H4 (cell line): Measurements from ENCODE around the gene RFX7. TPM values are rescaled to one million over a fixed set of nuclear protein-coding genes. Genes with fewer than 3 reads are reported as not detected.
"Not testable (repeated sequence)": the region's sequence is repeated elsewhere in the genome, so short reads cannot be mapped to it uniquely, and the experiment has no call there.

Experiments
- DNase-seq: peaks from one replicate; pipeline ENCODE4 v3.0.0-alpha.2; 2015; ENCODE audit warnings: low spot score
- total RNA-seq: library from RNA; depleted of rRNA; stranded (reverse); fragments of >200 nt; shearing (Covaris generic); gene quantifications from 2 replicates; pipeline ENCODE4 v1.2.3, GENCODE V29; 2014

Gene RFX7
- total RNA-seq, 1 experiment from 2014 or later: 4.9 TPM

DNA sequence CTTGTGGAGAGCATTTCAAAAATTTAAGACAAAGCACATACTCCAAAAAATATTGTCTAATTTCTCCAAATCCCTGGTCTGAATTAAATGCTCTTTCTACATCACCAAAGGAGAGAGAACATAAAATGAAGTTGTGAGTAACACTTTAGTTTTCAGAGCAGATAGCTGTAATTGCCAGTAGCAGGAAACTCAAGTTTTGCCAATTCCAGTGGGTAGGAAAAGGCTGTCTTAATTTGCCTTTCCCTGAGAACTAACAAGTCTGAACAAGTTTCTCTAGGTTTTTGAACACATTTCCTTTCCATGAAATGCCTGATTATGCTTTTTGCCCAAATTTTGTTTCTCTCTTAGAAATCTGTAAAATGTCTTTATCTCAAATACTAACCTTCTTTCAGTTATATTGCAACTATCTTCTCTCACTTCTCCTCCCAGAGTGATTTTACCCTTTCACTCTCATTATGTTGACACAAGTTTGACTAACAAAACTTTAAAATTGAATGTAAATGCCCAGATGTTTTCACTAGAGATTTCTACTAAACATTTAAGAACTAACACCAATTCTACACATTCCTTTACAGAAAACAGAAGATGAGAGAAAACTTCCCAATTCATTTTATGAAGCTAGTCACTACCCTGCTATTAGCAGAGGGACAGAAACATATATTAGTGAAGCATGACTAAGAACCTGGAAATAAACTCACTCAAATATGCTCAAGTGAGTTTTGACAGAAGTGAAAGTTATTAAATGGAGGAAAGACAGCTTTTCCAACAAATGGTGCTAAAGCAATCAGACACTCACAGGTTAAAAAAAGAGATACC is 38.4 kb downstream of the RFX7 start:
- DNase-seq: no peak

DNA sequence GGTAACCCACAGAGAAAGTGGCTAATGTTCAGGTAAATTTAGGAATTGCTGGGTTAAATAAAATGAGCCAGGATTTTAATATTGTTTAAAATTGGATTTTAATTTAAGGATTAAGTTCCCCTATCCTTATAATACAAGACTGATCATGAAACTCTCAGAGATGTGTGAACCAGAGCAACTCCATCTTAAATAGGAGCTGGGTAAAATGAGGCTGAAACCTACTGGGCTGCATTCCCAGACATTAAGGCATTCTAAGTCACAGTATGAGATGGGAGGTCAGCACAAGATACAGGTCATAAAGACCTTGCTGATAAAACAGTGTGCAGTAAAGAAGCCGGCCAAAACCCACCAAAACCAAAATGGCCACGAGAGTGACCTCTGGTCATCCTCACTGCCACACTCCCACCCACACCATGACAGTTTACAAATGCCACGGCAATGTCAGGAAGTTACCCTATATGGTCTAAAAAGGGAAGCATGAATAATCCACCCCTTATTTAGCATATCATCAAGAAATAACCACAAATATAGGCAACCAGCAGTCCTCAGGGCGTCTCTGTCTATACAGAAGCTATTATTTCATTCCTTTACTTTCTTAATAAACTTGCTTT is 40.3 kb downstream of the RFX7 start:
- DNase-seq: not testable (repeated sequence)

DNA sequence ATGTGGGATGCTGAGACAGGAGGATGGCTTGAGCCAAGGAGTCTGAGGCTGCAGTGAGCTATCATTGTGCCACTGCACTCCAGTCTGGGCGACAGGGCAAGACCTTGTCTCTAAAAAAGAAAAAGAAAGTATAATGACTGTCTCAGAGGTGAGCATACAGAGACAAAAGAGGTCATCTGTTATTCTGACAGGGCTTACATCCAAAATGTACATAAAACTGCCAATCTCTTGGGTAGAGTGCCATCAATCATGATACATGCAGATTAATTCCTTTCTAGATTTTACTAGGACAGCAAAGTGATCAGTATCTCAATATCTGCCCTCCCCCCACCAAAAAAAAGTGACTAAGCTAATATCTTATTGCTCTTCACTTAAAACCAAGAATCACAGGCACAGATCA is 41.0 kb downstream of the RFX7 start:
- no peak for DNase-seq

DNA sequence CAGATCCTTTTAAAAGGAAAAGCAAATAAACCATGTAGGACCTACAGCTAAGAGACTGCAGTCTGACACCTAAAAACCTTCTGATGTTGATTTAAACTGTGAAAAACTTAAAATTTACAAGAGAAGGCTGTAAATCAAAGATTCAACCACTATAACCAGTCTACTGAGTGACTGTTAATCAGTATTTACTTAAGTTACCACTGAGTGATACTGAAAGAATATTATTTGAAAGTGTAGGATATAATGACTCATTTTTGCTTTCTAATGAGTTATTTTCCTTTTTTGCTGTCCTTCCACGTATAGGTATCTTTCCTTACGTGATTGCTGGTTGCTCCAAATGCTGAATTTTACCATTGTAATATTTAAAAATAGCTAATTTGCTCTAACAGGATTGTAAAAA is 44.6 kb downstream of the RFX7 start:
- DNase-seq: no peak

DNA sequence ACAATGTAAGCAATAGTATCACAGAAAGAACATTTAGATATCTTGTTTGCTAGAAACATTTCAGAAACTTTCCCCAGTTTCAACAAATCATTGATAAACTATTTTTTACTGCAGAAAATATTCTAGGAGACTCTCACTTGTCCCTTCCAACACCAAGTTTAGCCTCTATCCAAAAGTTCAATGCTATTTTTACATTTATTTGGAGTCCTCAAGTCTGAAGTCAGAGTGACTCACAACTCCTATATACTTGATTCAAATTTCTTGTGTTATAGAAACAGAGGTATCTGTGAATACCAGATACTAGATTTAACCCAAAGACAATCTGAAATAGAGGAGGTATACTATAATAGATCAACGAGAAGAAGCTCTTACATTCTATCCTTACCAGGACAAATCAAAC is 49.6 kb downstream of the RFX7 start:
- DNase-seq: no peak

DNA sequence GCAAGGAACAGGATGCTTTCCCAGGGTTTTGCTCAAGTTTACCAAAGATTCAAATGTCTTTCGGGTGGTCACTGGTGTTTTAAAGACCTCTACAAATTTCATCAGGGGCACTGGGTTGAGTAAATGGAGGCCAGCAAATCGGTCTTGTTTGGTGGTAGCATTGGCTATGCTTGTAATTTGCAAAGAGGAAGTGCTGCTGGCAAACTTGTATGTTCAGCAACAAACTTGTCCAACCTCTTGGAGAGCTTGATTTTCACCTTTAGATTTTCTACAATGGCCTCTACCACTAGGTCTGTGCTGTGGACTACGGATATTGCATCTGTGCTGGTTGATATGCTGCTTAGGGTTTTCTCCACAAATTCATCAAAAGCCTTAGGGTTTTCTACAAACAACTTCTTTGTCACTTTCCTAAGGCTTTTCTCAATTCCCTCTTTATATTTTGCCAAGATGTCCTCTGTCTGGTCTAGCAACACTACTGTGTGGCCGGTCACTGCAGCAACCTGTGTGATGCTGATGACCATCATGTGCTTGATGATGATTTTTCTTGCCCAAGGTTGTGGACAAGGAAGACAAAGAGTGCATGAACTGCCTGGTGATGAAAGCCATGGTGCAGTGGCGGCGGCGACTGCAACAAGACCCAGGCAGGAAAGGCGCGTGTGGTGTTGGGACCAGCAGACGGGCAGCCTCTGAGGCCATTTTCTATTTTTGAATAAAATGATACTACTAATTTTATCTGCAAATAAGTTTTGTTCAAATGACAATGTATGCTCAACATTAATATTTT is 50.8 kb downstream of the RFX7 start:
- DNase-seq: no peak

DNA sequence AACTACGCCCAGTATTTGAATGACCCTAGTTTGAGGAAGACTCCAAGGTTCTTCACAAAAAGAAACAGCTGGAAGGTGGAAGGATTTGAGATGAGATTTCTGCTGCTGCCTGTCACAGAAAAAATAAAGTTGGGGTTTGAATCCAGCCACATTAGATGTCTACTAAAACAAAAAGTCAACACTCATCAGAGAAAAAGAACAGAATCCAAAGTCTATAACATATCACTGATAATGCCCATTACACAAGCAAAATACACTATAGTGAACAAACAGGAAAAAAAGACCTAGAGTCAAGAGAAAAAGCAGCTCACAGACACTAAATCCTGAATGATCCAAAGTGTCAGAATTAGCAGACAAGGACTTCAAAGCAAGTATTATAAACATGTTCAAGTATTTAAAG is 56.0 kb downstream of the RFX7 start:
- no peak for DNase-seq

DNA sequence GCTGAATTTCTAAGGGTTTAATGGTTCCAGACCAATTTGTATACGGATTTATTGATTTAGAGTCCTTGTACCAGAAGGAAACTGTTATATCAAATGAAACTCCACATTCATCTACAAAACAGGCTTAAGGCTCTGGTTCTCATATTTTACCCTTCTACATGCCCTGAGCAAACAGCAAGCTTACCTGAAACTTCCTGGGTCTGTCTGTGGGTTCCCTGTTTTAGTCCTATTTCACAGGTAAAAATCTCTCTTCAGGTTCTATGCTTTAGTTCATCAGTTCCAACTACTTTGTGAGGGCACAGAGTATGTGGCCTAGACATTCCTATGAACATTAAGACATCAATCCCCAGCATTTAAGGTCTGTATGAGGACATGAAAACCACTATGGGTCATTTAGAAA is 57.7 kb downstream of the RFX7 start:
- no peak for DNase-seq

DNA sequence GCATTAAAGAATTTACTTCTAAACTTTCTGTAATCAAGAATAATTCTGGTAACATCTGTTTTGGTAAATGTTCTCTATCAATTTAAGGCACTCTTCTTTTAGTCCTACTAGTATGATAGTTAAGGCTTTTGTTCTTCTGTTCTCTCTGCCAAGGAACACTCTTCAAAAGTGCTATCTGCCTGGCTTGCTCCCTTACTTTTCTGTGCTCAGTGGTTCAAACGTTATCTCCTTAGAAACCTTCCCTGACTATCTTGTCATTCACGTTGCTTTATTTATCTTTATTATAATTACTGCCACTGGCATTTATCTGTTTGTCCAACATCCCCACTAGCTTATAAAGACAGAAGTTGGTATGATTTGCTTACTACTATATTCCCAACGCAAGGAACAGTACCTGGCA is 59.2 kb downstream of the RFX7 start:
- no peak for DNase-seq

DNA sequence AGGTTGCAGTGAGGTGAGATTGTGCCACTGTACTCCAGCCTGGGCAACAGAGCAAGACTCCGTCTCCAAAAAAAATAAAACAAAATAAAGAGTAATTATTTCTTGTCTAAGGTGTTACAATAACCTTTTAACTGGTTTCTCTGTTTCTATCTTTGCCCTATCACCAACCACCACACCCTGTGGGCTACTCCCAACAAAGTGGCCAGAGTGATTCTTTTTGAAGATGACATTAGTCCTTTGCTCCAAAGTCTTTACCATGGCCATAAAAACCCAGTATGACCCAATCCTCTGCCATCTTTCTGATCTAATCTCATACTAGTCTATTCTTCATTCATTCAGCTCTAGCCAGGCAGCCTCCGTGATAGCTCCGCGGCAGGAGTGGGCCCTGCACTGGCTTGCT is 62.8 kb downstream of the RFX7 start:
- no peak for DNase-seq

DNA sequence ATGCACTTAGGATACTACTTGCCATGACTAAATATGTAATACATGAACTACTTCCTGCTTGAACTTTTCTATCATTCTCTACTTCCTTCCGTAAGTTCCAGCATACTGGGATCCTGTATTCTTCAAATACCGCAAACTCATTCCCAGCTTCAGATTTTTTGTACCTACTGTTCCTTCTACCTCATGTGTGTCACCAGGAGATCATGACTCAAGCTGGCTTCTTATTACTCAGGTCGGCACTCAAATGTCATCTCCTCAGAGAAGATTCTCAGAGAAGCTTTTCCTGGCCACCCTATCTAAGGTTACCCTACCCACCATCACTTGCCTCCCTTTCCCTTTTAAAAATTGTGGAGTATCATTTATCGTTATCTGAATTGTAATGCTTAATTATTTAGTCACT is 66.7 kb downstream of the RFX7 start:
- no peak for DNase-seq

DNA sequence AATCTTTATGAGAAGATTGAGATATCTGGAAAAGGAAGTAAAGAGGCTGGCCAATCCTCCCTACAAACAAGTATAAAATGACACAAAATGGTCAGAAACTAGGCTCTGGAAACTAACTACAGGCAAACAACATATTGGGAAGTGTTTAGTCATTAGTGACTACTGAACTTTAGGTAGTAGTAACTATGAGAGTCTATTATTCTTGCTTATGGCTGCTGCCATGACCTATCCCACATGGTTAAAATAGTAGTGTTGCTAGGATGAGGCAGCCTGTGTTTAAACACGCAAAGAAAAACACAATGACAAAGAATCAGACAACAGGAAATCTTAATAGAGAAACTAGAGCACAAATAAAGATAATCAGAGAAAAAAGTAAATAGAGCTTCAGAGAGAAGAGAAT is 67.9 kb downstream of the RFX7 start:
- DNase-seq: no peak

DNA sequence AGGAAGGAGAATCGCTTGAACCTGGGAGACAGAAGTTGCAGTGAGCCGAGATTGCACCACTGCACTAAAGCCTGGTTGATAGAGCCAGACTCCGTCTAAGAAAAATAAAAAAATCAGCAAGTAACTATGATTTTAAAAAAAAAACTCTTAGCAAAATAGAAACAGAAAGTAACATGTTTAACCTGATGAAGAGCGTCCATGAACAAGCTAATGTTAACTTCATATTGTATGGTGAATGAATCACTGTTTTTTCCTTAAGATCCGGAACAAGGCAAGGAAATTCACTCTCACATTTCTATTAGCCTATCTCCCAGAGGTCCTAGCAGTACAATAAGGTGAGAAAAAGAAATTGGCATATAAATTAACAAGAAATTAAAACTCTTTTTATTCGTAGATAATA is 69.0 kb downstream of the RFX7 start:
- DNase-seq: no peak

DNA sequence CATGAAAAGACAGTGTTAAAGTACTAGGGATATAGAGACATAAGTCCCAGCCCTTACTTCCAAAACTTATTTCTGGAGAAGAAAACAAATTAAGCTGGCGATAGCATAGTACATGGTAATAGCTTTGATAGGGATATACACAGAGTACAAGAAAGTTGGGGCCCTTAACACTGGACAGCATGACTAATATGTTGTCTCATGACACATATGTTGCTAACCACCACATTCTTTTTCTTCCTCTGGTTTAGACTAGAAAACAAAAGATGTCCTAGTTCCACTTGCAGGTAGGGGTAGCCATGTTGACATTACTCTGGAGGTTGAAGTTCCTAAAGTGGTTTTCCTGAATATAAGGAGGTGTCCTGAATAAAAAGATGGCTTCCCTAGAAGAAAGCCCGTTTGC is 75.3 kb downstream of the RFX7 start:
- no peak for DNase-seq

DNA sequence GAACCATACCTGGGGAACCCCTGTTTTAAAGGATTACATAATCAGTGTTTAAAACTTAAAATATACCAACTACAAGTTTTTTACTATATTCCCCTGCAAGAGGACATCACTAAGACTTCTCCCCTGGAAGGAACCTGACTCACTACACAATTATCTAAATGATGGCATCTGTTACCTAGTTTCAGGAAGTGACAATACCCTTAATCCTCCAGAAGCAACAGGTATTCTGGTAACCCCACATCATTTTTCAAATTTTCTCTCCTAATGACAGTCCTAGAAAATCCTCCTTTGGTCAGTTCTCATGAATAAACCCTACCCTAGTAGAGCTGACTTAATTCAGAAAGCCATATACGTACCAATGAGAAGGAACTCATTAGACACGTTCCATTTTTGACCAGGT is 78.4 kb downstream of the RFX7 start:
- no peak for DNase-seq

DNA sequence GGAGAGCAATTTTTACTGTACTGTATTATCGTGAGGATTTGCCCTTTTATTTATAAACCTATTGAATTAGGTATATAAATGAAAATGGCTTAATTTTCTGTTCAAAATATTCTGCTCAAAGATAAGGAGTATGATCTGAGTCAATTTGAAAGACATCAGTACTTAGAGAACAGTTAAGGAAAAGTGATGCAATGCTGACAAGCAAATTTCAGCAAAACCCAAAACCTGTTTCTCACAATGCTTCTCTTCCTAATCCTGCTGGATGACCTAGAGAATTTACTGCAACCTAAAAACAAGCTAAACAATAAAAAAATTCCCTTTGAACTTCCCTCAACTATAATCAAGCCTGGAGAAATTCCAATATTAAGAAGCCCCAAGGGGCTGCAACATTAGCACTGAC is 82.7 kb downstream of the RFX7 start:
- DNase-seq: no peak

DNA sequence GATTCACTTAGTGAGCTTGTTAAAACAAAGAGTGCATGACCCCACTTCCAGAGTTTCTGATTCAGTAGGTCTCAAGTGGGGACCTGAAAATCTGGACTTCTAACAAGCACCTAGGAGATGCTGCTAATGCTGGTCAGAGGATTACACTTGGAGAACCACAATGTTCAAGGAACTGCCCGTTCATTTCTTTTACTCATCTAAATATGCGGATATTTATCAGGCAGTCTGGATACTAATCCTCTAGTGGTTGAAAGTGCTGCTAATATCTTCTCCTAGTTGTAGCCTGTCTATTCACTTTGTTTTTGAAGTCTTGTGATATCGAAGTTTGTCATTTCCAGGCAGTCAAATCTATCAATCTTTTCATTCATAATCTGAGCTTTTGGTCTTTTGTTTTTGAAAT is 86.8 kb downstream of the RFX7 start:
- DNase-seq: no peak

DNA sequence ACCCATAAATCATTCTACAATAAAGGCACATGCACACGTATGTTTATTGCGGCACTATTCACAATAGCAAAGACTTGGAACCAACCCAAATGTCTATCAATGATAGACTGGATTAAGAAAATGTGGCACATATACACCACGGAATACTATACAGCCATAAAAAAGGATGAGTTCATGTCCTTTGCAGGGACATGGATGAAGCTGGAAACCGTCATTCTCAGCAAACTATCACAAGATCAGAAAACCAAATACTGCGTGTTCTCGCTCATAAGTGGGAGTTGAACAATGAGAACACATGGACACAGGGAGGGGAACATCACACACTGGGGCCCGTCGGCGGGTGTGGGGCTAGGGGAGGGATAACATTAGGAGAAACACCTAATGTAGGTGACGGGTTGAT is 88.4 kb downstream of the RFX7 start:
- DNase-seq: not testable (repeated sequence)

DNA sequence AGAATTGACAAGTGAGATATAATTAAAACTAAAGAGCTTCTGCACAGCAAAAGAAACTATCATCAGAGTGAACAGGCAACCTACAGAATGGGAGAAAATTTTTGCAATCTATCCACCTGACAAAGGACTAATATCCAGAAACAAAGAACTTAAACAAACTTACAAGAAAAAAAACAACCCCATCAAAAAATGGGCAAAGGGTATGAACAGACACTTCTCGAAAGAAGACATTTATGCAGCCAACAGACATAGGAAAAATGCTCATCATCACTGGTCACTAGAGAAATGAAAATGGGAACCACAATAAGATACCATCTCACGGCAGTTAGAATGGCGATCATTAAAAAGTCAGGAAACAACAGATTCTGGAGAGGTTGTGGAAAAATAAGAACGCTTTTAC is 88.9 kb downstream of the RFX7 start:
- DNase-seq: not testable (repeated sequence)

DNA sequence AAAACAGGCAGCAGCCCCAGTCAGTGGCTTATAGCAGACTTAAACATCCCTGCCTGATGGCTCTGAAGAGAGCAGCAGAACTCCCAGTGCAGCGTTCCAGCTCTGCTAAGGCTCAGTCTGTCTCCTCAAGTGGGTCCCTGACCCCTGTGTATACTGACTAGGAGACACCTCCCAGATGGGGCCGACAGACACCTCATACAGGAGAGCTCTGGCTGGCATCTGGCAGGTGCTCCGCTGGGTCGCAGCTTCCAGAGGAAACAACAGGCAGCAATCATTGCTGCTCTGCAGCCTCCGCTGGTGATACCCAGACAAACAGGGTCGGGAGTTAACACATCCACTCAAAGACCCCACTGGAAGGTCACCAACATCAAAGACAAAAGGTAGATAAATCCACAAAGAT is 93.5 kb downstream of the RFX7 start:
- DNase-seq: no peak

DNA sequence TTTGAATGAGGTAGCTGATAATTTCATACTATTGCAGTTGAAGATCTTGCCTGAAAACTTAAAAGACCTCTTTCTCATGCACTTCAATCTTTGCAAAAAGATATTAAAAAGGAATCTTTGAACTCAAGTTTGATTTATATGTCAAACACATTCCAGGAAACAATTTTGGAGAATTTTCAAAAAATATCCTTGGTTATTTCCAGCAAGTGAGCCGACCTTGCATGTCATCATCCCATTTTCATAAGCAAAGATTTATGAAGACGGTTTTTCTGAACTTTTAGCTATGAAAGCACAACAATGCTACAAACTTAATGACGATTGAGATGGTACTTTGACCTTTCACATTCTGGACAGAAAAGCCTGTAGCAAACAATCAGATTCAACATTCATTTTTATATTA is 95.6 kb downstream of the RFX7 start:
- no peak for DNase-seq

DNA sequence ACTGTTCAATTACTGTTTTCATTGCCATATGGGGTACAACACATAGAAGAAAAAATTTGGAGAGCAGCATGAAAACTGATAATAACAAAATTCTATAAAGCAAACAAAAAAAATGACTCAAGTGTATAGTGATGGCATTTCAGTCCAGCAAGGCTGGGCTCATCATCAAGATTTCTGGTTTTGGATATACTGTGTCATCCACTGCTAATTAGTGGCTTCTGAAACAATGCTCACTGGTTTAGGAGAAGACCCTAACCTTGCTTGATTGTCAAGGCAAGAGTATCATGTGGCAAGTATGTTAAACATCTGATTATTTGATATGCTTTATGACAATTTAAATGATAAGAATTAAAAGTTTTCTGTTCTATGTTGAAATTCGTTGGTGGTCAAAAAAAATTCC is 96.9 kb downstream of the RFX7 start:
- DNase-seq: no peak

DNA sequence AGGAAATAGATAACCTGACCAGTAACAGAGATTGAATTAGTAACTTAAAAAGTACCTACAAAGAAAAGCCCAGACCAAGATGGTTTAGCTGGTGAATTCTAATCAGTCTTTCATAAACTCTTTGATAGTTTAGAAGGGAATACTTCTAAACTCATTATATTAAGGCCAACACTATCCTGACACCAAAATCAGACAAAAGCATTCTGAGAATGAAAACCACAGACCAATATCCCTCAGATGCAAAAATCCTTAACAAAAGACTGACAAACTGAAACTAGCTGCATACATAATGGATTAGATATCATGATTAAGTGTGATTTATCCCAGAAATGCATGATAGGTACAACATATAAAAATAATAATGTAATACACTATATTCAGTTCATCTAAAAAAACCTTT is 115.6 kb downstream of the RFX7 start:
- no peak for DNase-seq
